Measurements from ENCODE around the gene GFRAL.

GFRAL gene

DNA sequence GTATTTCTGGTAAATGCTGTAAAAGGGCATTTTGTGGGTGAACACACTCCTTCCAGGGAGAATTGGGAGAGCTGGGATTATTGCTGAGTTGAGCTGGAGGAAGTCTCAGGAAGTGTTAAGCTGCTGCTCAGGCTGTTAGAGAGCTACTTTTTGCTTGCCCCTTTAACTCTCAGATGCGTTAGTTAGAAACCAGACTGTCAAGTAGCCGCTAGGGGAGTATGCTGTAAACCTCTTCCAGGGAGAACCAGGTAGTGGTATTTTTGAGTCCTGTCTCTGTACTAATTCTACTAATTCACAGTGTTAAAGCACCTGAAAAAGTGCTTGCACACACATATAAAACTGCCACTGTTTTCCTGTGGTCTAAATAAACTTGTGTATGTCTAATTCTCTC, 6.6 kb upstream of the GFRAL start:
- Histone ChIP-seq H3K9ac (ENCODE audit: low read depth, low read length) (no peak overlapping the region), H3K4me1 (ENCODE audit: insufficient read depth, low read length) (no peaks in the 10 kb centered on the region), H3K9me3 (ENCODE audit: insufficient read depth, low read depth, low read length) (no peaks in the 10 kb centered on the region), H3K4me3 (ENCODE audit: low read length) (no peak overlapping the region), H3K36me3 (ENCODE audit: insufficient read depth, low read depth, low read length) (no peaks in the 10 kb centered on the region), H3K27ac (ENCODE audit: low read length) (no peak overlapping the region), H3K27me3 (ENCODE audit: insufficient read depth, low read length) (no peaks in the 10 kb centered on the region)

DNA sequence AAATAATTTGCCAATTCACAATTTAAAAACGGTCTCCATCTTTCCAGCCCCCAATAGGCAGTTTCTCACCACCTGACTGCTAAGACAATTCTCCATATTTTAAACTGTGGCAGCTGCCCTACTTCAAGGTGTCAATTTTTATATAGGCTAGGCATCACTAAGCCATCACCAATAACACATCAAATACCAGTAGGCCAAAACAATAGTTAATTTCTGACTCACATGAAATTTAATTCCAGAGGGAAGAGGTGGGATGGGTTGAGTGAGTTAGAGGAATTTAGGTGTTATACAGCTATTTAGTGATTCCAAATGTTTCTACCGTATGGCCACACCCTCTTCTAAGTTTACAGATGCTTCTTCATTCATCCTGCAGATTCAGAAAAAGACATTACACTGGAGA, 49.9 kb downstream of the GFRAL start:
- Histone ChIP-seq H3K4me1 (ENCODE audit: insufficient read depth, low read length) (no peaks in the 10 kb centered on the region), H3K4me3 (ENCODE audit: low read length) (no peak overlapping the region), H3K9ac (ENCODE audit: low read depth, low read length) (no peak overlapping the region), H3K36me3 (ENCODE audit: insufficient read depth, low read depth, low read length) (no peaks in the 10 kb centered on the region), H3K27me3 (ENCODE audit: insufficient read depth, low read length) (no peaks in the 10 kb centered on the region), H3K9me3 (ENCODE audit: insufficient read depth, low read depth, low read length) (no peaks in the 10 kb centered on the region), H3K27ac (ENCODE audit: low read length) (no peak overlapping the region)

DNA sequence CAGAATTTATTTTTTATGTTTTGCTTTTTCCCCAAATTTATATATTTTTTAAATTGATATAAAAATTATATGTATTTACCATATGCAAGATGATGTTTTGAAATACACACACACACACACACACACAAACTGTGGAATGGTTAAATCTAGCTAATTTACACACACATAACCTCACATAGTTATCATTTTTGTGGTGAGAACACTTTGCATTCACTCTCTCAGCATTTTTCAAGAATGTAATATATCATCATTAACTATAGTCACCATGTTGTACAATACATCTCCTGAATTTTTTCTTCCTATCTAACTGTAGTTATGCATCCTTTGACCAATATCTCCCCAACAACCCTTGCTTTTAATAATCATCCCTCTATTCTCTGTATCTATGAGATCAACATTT, 52.2 kb downstream of the GFRAL start:
- Histone ChIP-seq H3K9me3 (ENCODE audit: insufficient read depth, low read depth, low read length) (no peaks in the 10 kb centered on the region), H3K4me1 (ENCODE audit: insufficient read depth, low read length) (no peaks in the 10 kb centered on the region), H3K9ac (ENCODE audit: low read depth, low read length) (no peak overlapping the region), H3K36me3 (ENCODE audit: insufficient read depth, low read depth, low read length) (no peaks in the 10 kb centered on the region), H3K4me3 (ENCODE audit: low read length) (no peak overlapping the region), H3K27ac (ENCODE audit: low read length) (no peak overlapping the region), H3K27me3 (ENCODE audit: insufficient read depth, low read length) (no peaks in the 10 kb centered on the region)

DNA sequence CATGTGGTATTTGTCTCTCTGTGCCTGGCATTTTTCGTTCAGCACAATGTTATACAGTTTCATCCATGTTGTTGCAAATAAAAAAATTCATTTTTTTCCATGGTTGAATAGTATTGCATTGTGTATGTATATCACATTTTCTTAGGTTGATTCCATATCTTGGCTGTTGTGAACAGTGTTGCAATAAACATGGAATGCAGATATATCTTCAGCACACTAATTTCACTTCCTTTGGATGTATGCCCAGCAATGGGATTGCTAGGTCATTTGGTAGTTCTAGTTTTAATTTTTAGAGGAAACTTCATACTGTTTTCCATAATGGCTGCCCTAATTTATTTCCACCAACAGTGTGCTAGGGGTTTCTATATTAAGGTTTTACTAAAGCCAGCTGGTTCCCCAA, 52.6 kb downstream of the GFRAL start:
- no peaks in the 10 kb centered on the region for H3K36me3 ChIP-seq (ENCODE audit: insufficient read depth, low read depth, low read length)
- H3K9me3 ChIP-seq (ENCODE audit: insufficient read depth, low read depth, low read length) = no peaks in the 10 kb centered on the region
- no peak overlapping the region for H3K4me3 ChIP-seq (ENCODE audit: low read length)
- no peak overlapping the region for H3K27ac ChIP-seq (ENCODE audit: low read length)
- H3K27me3 ChIP-seq (ENCODE audit: insufficient read depth, low read length) = no peaks in the 10 kb centered on the region
- no peaks in the 10 kb centered on the region for H3K4me1 ChIP-seq (ENCODE audit: insufficient read depth, low read length)
- no peak overlapping the region for H3K9ac ChIP-seq (ENCODE audit: low read depth, low read length)

DNA sequence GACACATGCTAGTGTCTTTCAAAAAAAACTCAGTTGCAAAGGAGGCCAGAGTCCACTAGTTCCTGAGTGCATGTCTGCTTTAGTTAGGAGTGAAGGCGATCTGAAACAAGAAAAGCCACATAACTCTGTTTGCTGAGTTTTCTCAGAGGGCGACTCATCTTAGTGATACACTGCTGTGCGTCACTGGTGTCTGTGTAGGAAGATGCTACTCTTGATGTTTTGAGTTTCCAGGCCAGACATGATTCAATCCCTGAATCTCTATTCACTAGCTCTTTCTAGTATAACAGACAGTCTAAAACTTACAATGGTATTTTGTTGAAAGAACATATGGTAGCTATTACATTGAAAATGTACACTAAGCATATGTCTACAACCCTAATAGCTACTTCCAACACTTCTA, 60.9 kb downstream of the GFRAL start:
- H3K27ac ChIP-seq (ENCODE audit: low read length) = no peak overlapping the region
- H3K36me3 ChIP-seq (ENCODE audit: insufficient read depth, low read depth, low read length) = no peaks in the 10 kb centered on the region
- H3K4me3 ChIP-seq (ENCODE audit: low read length) = no peak overlapping the region
- peaks cover 6% of the 10 kb centered on the region; the same call in 1 of the 2 replicates for H3K4me1 ChIP-seq (ENCODE audit: insufficient read depth, low read length)
- H3K9me3 ChIP-seq (ENCODE audit: insufficient read depth, low read depth, low read length) = no peaks in the 10 kb centered on the region
- no peaks in the 10 kb centered on the region for H3K27me3 ChIP-seq (ENCODE audit: insufficient read depth, low read length)
- H3K9ac ChIP-seq (ENCODE audit: low read depth, low read length) = no peak overlapping the region

DNA sequence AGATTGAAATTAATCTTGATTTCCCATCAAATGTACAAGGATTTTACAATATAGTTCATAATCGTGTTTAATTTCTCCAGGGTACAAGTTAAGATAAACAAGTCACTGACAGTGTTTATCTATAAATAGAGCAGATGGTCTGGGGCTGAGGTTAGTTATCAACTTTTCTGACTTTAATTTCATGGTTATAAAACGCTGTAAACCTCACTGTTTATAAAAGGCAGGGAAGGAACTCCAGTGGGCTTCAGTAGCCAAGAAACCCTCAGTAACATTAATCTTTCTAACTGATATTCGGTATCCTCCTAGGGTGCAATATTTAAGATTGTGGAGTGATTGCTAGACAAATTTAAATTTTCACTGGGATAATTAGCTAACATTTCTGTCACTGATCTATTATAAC, 68.6 kb downstream of the GFRAL start:
- Histone ChIP-seq H3K36me3 (ENCODE audit: insufficient read depth, low read depth, low read length) (no peaks in the 10 kb centered on the region), H3K4me3 (ENCODE audit: low read length) (no peak overlapping the region), H3K9ac (ENCODE audit: low read depth, low read length) (no peak overlapping the region), H3K4me1 (ENCODE audit: insufficient read depth, low read length) (no peaks in the 10 kb centered on the region), H3K9me3 (ENCODE audit: insufficient read depth, low read depth, low read length) (no peaks in the 10 kb centered on the region), H3K27me3 (ENCODE audit: insufficient read depth, low read length) (no peaks in the 10 kb centered on the region), H3K27ac (ENCODE audit: low read length) (no peak overlapping the region)

DNA sequence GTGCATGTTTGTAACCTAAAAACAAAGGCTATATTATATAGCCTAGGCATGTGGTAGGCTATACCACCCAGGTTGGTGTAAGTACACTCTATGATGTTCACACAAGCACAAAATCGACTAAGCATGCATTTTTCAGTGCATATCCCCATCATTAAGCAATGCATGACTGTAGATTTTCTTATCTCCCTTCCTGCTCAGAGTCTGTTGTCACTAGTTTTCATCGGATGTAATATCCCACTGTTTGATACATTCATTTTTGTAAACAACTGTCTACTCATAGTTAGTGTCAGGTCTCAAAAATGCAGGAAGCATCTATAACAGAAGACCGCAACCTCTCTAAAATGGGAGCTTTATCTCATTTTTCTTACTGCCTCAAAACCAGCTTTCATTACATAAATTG, 70.7 kb downstream of the GFRAL start:
- Histone ChIP-seq H3K4me3 (ENCODE audit: low read length) (no peak overlapping the region), H3K27ac (ENCODE audit: low read length) (no peak overlapping the region), H3K9me3 (ENCODE audit: insufficient read depth, low read depth, low read length) (no peaks in the 10 kb centered on the region), H3K4me1 (ENCODE audit: insufficient read depth, low read length) (no peaks in the 10 kb centered on the region), H3K9ac (ENCODE audit: low read depth, low read length) (no peak overlapping the region), H3K36me3 (ENCODE audit: insufficient read depth, low read depth, low read length) (no peaks in the 10 kb centered on the region), H3K27me3 (ENCODE audit: insufficient read depth, low read length) (no peaks in the 10 kb centered on the region)

DNA sequence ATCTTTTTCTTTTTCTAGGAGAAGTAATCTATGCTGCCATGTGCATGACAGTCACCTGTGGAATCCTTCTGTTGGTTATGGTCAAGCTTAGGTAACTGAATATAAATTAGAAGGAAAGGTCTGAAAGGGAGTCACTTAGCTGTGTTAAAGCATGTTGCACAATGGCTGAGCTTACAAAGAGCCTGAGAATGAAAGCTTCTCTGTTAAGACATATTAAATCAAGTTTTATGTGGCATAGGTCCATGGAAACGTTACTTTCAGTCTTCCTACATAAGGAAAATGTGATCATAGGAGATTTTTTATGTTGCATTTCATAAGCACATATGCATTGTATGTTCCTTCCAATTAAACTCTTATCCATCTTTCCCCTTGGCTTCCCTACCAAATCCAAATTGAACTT, 72.1 kb downstream of the GFRAL start:
- no peaks in the 10 kb centered on the region for H3K27me3 ChIP-seq (ENCODE audit: insufficient read depth, low read length)
- H3K27ac ChIP-seq (ENCODE audit: low read length) = no peak overlapping the region
- H3K9me3 ChIP-seq (ENCODE audit: insufficient read depth, low read depth, low read length) = no peaks in the 10 kb centered on the region
- no peaks in the 10 kb centered on the region for H3K36me3 ChIP-seq (ENCODE audit: insufficient read depth, low read depth, low read length)
- H3K9ac ChIP-seq (ENCODE audit: low read depth, low read length) = no peak overlapping the region
- no peak overlapping the region for H3K4me3 ChIP-seq (ENCODE audit: low read length)
- no peaks in the 10 kb centered on the region for H3K4me1 ChIP-seq (ENCODE audit: insufficient read depth, low read length)

DNA sequence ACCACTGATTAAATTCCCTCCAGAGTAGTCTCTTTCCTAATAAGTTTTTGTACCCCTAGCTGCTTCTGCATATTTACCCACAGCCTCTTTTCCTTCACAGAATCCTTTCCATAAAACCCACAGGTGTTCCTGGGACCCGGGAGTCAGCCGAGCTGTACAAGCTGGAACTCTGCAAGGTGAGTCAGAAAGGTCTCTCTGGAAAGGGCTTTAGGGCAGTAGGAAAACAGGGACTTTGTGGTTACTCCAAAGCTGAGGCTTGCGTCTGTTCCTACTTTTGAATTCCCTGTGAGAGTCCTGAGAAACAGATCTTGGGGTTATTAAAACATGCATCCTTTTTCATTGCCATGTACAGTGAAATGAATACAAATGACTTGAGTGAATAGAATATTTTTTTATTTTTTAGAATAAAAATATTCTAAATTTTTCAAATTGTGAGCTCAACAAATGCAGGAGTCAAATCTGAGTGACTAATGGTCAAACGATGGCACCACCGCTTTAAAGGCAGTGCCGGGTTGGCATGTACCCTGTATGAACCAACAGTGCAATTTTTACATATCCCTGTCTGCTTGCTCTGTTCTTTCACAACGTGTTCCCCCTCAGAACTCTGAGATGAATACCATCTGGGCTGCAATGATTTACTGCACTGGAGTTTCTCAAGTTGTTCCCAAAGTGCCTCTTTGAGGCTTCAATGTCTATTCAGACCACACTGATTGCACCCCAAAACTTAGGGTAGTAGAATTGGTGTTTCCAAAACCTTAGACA, 78.4 kb downstream of the GFRAL start:
- Histone ChIP-seq H3K36me3 (ENCODE audit: insufficient read depth, low read depth, low read length) (no peaks in the 10 kb centered on the region), H3K4me1 (ENCODE audit: insufficient read depth, low read length) (no peaks in the 10 kb centered on the region), H3K9ac (ENCODE audit: low read depth, low read length) (no peak overlapping the region), H3K9me3 (ENCODE audit: insufficient read depth, low read depth, low read length) (no peaks in the 10 kb centered on the region), H3K27ac (ENCODE audit: low read length) (no peak overlapping the region), H3K27me3 (ENCODE audit: insufficient read depth, low read length) (no peaks in the 10 kb centered on the region), H3K4me3 (ENCODE audit: low read length) (no peak overlapping the region)

DNA sequence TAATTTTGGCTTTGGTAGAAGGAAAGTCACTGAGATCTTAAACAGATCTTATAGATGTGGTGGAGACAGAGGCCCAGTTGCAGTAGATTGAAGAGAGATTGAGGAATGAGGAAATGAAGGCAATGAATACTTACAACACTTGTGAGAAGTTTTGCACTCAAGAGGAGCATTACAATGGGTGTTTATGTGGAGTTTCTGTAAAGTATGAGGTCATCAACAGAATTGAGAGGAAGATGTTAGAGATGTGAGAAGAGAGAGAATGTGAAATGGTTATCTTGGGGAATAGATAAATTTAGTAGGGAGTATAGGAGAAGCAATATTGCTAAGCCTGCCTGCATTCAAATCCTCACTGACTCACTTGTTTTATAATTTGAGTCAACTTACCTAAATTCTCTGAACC, 83.4 kb downstream of the GFRAL start:
- H3K36me3 ChIP-seq (ENCODE audit: insufficient read depth, low read depth, low read length) = no peaks in the 10 kb centered on the region
- peaks cover 6% of the 10 kb centered on the region; the same call in 1 of the 2 replicates for H3K4me1 ChIP-seq (ENCODE audit: insufficient read depth, low read length)
- no peak overlapping the region for H3K27ac ChIP-seq (ENCODE audit: low read length)
- no peak overlapping the region for H3K9ac ChIP-seq (ENCODE audit: low read depth, low read length)
- H3K4me3 ChIP-seq (ENCODE audit: low read length) = no peak overlapping the region
- no peaks in the 10 kb centered on the region for H3K9me3 ChIP-seq (ENCODE audit: insufficient read depth, low read depth, low read length)
- H3K27me3 ChIP-seq (ENCODE audit: insufficient read depth, low read length) = no peaks in the 10 kb centered on the region

DNA sequence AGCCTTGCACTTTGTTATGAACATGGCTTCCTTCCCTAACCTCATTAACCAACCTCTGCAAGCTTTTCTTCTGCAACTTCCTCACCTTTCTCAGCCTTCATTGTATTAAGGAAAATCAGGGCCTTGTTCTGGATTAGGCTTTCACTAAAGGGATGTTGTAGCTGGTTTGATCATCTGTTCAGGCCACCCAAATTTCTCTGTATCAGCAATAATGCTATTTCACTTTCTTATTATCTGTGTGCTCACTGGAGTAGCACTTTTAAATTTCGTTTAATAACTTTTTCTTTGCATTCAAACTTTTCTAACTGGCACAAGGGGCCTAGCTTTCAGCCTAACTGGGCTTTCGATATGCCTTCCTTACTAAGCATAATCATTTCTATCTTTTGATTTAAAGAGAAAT, 96.7 kb downstream of the GFRAL start:
- no peaks in the 10 kb centered on the region for H3K36me3 ChIP-seq (ENCODE audit: insufficient read depth, low read depth, low read length)
- H3K27me3 ChIP-seq (ENCODE audit: insufficient read depth, low read length) = no peaks in the 10 kb centered on the region
- H3K4me1 ChIP-seq (ENCODE audit: insufficient read depth, low read length) = no peaks in the 10 kb centered on the region
- no peak overlapping the region for H3K9ac ChIP-seq (ENCODE audit: low read depth, low read length)
- no peaks in the 10 kb centered on the region for H3K9me3 ChIP-seq (ENCODE audit: insufficient read depth, low read depth, low read length)
- no peak overlapping the region for H3K27ac ChIP-seq (ENCODE audit: low read length)
- H3K4me3 ChIP-seq (ENCODE audit: low read length) = no peak overlapping the region

DNA sequence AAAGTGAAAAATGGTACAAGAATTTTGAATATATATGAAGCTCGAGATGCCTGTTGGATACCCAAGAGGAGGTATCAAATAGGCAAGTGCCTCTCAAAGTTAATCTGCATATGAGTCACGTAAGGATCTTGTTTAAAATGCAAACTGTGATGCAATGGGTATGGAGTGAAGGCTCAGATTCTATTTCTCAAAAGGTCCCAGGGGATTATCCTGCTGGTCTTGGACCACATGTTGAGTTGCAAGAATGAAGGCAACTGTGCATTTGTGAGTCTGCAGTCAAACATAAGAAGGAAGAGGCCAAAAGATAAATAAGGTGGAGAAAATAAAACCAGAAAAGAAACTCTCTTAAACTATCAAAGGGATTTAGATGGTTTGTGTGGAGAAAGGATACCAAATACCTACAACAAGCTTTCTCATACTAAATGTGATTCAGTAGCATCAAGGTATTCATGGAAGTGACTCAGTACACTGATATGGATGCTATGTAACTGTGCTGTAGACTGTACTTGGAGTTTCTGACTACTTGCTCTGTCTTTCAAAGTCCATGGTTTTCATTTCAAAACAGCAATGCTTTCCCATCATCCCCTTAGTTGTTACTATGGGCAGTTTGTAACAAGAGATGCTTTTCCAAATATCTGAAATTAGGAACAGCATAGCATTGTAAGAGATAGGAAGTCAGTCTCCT, 106.3 kb downstream of the GFRAL start:
- no peaks in the 10 kb centered on the region for H3K27me3 ChIP-seq (ENCODE audit: insufficient read depth, low read length)
- H3K36me3 ChIP-seq (ENCODE audit: insufficient read depth, low read depth, low read length) = no peaks in the 10 kb centered on the region
- H3K4me3 ChIP-seq (ENCODE audit: low read length) = no peak overlapping the region
- peaks cover 10% of the 10 kb centered on the region; the same call in 1 of the 2 replicates for H3K4me1 ChIP-seq (ENCODE audit: insufficient read depth, low read length)
- H3K9me3 ChIP-seq (ENCODE audit: insufficient read depth, low read depth, low read length) = no peaks in the 10 kb centered on the region
- no peak overlapping the region for H3K27ac ChIP-seq (ENCODE audit: low read length)
- no peak overlapping the region for H3K9ac ChIP-seq (ENCODE audit: low read depth, low read length)

Data from iPS-20b (cell line).